Stromal cell of bone marrow (primary cell): ENCODE results near the gene DOK3.

Source experiments
- DNase-seq: peaks from one replicate; pipeline ENCODE4 v3.0.0-alpha.2; 2012; ENCODE audit warnings: low read depth

The DOK3 gene

DNA sequence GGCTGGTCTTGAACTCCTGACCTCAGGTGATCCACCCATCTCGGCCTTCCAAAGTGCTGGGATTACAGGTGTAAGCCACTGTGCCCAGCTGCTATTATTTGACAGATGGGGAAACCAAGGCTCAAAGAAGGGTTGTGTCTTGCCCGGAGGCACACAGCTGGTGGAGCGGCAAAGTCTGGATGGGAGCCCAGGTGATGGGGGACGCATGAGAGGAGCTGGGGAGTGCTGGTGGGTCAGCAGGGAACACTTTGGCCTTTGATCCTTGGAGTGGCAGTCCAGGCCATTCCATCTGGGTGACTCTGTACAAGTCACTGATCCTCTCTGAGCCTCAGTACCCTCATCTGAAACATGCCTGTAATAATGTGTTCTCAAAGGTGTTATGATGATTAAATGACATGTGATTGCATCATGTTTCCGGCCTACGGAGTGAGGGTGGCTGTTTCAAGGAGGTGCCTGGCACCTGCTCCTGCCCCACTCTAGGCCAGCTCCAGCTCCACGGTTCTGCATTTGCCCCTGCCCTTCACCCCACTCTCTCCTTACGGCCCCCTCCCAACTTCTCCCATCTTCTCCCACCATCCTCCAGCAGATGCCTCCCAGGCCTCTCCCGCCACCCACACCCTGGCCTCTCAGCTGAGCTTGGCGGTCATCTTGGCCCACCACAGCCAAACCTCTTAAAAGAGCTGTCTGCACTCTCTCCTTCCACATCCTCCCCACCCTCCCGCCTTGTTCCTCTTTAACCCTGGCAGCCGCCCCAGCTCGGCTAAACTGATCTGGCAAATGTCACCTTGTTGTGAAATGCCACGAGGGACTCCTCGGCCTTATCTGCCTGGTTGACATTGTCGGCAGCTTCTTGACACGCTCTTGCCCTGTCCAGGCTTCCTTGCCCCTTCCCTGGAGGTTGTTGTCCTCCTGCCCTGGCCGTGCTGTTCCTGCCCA, 30.6 kb downstream of the DOK3 start:
- DNase-seq = no peak

DNA sequence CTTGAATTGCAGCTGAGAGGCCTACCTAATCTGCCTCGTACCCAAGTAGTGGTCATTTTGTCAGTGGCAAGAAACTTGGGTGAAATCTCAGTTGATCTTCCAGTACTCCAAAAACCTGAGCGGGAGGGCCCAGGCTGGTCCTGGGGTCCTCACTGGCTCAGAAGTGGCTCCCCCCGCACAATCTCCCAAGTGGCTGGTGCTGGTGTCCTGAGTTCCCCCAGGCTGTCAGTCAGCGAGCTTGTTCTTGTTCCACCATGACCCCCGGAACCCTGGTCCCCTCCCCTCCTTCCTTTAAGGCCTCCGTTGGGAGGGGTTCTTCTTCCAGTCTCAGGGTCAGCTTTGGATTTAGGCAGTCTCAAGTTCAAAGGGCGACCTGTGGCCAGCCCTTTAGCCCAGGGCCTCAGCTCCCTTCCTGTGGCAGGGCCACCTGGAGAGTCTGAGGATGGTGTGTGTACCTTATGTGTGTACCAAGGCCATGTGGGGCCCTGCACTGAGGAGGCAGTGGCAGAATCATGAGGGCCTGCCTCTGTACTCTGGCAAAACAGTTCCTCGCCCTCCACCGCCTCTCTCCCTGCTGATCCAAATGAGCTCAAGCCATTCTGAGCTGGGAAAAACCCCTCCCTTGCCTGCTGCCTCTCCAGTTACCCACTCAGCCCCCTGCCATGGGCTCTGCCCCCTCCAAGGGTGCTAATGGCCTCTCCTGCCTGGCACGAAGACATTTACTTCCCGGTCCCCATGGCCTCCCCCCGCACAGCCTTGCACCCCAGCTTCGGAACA, 31.7 kb downstream of the DOK3 start:
- no peak for DNase-seq

DNA sequence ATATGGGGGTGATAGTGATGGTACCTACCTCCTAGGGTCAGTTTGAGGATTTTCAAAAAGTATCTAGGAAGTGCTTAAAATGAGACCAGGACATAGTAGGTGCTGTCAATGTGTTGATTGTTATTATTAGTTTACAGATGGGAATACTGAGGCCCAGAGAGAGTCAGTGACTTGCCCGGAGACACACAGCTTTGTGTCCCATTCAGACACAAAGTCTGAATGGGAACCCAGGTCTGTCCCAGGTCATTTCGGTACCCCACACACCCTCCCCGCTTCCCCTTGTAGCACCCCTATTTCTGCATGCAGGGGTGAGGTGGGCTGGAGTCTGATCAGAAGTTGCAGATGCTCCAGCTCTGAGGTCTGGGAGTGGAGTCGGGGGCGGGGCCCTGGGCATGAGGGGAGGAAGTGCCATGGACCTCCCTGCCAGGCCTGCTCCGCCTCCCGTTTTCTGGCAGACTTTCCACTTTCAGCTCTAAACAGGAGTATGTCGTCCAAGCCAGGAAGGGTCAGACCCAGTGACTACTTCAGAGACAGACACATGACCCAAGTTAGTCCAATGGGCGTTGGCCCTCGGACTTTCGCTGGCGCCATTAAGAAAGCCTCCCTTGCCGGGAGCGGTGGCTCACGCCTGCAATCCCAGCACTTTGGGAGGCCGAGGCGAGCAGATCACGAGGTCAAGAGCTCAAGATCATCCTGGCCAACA, 32.9 kb downstream of the DOK3 start:
- no peak for DNase-seq

DNA sequence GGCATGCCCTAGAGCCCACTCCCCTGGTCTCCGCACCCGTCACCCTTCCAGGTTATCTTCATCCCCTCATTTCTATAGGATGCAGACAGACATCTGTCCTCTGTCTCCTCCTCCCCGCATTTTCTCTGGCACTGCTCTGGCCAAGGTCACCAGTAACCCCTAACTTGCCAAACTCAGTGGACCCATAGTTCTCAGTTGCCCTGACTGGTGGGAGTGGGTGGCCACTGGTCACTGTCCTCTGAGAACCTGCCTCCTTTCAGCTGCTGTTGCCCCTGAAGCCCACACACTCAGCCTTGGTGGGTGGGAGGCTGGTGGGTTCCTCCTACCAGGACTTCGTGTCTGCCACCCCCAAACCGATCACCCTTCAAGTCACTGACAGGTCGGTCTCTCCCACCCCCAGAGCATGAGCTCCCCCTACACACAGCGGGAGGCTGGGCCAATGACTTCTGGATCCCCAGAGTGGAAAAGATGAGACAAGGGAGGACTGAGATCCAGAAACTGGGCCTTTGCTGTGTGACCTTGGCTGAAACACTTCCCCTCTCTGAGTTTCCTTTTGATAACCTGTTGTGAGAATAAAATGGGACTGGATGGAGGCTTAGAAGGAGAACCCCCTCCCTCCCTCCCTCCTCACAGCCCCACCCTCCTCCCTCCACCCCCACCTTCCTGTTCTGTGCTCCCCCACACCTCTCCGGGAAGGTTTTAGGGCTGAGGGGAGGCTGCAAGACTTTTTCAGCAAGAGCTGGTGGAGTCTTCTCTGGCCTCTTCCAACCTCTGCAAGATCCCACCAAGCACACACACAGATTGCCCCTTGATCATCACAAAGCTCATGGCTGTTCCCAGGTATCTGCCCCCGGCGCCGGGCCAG, 33.8 kb downstream of the DOK3 start:
- DNase-seq = no peak

DNA sequence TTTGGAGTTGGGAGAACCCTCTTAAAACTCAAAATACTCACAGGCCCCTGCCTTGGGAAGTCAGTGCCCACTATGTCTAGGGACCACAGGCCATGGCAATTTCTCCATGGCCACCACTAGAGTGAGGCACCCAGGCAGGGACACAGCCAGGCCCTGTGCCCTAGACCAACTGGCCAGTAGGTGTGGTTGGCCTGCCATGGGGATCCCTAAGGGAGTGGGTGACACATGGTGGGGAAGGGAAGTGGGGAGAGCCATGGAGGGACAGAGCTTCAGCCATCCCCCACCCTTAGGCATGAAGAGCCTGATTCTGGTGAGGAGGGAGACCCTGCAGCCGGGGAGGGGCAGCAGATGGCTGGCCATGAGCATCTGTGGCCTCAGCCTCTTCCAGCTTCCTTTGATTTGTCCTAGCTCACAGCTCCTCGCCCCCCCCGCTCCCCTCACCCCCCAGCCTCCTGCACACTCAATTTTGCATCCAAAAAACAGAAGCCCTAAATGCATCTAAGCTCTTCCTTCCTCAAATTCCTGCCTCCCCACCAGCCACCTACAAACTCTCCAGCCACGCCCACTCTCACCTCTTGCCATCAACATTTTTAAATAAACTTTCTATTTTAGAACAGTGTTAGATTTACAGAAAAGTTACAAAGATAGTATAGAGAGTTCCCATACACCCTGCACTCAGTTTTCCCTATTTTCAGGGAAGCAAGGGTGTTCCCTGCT, 34.6 kb downstream of the DOK3 start:
- DNase-seq = no peak

DNA sequence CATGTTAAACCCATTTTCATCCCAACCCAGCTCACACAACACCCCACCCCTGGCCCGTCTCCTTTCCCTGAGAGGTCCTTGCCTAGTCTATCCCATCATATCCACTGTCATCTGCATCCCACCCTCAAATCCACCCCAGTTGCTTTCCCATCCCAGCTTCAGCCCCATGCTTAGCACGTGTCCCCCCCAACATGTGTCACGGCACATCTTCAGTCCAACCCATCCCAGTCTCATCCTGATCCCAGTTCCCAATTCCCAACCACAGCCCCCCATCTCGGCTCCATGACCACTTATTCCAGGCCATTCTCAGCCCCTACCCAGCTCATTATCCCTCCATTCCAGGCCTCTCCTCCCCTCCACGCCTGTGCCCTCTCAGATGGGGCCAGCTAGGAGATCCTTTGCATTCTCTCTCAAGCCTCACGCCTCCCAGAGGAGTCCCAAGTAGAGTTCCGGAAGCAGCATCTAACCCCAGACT, 35.6 kb downstream of the DOK3 start:
- DNase-seq = no peak

DNA sequence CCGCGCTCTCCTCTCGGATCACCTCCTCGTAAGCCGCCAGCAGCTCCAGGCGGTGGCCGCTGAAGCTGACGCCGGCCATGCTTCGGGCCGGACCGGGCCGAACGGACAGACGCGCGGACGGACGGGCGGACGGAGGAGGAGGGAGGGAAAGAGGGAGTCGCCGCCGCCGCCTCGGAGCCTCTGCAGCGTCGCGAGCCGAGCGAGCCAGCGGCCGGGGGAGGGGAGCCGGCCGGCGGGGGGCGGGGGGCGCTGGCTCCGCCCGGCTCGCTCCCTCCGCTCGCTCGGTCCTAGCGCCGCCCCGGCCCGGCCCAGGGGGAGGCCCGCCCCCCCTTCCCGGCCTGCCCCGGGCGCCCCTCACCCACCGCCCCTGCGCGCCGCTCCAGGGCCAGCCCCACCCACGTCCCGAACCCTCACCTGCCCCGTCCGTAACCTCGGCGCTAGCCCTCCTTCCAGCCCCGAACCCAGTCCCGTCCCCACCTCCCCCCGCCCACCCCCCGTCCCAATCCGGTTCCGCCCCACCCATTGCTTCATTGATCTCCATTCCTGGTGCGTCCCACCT, 36.1 kb downstream of the DOK3 start, which contains the start of gene DBN1:
Gene DBN1, minus strand, starts transcription at position 192 of the 559 bp plus-strand sequence. Its CDS starts 113 bp downstream, at position 79.
- no peak for DNase-seq

DNA sequence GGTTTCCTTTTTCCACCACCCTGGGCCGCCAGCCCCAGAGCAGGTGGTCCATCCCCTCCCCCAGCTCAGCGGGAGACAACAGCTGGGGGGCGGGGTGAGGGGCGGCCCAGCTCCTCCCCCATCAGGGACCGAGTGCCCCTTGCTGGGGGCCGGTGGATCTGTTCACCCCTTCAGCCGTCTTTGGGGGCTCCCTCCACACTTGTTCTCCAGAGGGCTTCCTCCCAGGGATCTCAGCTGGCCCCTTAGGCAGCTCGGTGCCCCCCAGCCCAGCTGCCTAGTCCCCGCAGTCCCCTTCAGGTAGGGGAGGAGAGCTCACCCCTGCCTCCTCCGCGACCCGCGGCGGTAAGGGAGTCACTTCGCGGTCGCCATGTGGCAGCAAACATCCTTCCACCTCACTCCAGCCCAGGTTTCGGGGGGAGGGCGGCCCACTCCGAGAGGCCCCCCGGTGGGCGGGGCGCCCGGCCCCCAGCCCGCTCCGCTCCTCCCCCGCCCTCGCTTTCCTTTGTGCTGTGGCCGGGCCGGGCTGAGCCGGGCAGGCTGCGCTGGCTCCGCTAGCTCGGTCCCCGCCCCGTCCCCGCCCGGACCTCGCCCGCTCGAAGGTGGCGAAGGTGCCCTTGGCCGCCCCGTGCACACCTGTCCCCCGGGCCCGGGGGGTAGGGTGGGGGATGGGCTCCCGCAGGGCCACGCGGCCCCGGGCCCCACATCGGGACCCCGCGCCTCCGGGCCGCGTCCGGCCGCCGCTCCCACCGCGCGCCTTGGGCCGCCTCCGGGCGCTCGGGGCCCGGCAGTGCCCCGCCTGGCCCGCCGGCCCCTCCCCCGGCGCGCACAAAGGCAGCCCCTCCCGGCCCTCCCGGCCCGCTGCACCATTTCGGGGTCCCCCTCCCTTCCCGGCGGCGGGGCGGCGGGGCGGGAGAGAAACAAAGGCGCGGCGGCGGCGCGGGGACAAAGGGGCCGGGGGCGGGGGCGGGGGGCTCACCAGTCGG, 36.9 kb downstream of the DOK3 start:
- no peak for DNase-seq

DNA sequence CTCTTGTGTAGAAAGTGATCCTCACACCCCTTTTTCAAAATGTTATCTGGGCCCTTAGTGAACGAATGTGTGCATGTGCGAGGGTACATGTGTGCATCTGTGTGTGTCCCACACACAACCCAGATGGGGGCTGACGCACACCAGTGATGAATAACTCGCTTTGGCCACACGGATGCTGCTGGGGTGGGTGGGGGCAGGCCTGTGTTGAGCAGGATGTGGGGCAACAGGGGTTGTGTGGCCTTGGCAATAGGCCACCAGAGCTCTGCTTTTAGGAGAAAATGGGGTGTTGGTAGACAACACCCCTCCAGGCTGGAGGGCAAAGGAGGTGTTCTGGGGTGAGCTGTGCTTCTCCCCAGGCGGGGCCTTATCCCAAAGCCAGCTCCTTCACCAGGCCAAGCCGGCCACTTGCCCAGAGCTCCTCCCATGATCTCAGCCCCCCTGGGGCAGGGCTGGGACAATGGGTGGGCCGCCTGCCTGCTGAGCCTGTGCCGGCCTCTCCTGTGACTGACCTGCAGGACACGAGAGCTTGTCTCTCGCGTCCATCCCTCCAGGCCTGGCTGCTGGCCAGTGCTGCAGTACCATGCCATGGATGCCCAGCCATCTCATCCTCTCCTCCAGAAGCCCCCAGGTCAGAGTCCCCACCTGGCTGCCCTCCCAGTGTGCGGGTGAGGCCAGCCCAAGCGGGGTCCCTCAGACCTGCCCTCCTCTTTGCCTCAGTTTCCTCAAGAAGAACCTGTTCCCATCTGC, 37.8 kb downstream of the DOK3 start:
- DNase-seq = no peak

DNA sequence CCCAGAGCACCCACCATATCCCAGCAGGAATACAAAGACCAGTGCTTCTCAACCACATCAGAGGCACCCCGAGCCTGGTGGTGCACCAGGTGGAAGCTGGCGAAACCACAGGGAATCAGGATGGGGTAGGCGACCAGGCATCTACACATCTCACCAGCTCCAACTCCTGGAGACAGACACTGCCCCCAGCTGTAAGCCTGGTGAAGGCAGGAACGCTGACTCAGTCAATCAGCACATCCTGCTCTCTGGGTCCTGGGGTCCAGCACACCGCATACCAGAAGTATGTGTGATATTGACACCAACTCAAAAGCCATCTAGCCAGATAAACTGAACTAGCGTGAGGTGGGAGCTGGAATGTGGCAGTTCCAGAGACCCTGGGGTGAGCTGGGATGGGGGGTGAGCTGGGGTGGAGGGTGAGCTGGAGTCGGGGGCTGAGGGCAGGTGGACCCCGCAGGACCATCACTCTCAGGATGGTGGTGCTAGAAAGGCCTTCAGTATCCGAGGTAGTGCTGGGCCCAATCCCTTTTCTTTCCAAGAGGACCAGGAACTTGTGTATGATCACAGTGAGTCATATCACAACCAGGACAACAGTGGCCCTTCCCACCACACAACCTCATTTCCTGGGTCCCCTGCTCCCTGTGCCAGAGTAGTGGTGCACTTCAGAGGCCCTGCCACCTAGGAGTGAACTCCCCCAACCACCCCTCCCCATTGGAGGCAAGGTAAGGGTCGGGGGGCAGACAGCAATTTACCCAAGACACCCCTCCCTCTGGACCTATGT, 38.7 kb downstream of the DOK3 start:
- DNase-seq = no peak

DNA sequence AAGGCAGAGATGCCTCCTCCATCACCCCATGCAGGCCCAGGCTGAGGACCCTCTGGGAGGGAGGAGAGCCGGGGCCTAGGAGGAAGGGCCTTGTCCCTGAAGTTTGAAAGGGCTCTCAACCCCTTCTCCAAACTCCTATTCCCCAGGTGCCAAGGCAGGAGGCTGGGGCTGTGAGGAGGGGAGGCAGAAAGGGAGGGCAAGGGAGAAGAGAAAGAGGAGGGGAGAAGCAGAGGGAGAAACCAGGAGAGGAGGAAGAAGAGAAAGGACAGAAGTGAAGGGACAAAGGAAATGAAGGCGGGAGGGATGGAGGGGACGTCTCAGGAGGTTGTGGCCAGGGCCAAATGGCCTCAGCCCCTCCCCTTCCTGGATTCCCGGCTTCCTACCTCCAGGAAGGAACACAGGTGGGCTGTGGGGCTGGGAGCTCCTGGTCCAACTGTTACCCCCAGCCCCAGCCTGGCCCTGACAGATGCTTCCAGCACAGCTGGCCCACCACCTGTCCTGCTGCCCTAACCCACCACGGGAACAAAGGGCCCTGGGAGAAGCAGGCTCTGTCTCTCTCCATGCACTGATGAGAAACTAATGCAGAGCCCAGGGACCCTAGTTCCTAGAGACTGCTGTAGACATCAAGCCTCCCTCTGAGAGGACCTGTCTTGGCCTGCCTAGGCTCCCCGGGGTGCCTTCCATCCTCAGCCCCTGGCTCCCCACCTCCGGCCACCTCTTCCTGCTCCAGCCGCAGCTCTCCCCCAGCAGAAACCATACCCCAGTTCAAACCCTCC, 39.7 kb downstream of the DOK3 start:
- DNase-seq = no peak

DNA sequence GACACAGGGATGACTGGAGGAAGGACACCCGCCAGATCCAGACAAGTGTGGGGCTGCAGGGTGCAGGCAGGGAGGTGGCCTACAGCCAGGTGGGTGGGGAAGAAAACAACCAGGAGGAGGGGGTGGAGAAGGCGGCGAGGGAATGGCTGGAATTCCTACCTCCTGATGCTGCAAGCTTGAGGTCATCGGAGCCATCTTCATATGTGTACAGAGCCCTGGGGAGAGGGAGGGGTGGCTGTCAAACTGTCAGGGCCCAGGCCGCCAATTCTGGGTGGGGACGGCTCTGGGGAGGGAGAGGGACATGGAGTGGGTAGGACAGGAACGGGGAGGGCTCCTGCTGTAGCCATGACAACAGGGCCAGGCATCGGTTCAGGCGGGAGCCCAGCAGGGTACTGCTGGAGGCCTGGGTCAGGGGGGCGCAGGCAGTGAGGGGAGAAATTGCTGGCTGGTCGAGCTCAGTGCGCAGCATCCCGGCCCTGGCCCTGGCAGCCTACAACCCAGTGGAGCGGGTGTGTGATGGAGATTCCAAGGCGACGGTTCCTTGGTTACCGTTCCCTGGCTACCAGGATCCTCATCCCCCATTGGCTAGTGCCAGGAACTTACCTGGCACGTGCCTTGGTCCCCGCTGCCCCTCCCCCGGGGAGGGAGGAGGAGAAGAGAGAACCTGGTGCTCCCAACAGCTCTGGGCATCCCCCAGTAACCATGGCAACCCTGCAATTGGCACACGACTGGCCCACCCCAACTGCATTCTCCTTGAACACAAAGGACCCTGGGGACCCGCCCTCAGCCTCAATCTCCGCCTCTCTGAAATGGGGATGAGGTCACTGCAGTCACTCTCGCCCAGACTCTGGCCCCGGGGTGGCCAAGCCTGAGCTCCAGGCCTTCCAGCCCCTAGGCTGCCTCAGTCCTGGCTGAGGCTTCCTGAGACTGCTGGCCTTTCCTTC, 40.7 kb downstream of the DOK3 start:
- no peak for DNase-seq

DNA sequence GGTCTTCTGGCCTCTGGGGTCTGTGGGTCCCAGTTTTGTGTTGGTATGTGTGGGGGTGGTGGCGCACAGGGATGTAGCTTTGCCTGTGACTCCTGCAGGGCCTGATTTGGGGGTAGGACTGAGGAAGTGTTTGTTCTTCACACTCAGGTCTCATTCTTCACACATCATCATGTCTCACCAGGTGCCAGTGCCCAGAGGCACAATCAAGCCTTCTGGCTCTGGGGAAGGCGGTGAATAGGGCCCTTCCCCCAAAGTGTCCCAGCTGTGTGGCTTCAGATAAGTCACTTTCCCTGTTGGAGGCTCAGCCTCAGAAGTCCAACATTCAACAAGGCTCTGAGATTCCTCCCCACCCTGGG, 41.3 kb downstream of the DOK3 start:
- DNase-seq = no peak

DNA sequence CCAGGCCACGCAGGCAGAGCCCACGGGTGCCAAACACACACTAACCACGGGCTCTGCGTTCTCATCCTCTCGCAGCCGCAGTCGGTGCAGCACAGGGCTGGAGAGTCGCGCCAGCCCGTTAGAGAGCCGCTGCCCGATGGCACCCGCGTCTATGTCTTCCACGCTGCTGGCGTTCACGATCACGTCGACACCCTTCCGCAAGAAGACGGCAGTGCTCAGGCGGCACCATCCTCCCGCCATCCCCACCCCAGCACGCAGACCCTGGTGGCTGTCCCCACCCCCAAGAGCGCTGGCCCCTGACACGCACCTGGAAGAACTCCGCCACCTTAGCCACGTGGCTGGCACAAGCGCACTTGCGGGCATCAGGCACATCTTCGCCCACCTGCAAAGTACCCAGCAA, 42.2 kb downstream of the DOK3 start:
- DNase-seq = no peak

DNA sequence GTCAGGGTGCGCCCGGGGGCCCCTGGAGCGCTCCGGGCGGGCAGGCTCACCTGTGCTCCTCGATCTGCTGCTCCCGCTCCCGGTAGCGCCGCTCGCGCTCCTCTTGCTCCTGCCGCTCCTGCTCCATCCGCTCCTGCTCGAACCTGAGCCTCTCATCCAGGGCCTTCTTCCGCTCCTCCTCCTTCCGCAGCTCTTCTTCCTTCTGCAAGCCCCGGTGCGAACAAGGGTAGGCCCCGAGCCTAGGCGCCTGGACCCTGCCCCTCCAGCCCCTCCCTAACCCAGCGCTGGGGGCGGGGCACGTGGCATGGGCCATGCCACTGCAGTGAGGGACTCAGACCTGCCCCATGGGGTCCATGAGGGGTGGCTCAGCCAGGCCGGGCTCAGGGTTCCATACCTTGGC, 42.8 kb downstream of the DOK3 start:
- DNase-seq = no peak

DNA sequence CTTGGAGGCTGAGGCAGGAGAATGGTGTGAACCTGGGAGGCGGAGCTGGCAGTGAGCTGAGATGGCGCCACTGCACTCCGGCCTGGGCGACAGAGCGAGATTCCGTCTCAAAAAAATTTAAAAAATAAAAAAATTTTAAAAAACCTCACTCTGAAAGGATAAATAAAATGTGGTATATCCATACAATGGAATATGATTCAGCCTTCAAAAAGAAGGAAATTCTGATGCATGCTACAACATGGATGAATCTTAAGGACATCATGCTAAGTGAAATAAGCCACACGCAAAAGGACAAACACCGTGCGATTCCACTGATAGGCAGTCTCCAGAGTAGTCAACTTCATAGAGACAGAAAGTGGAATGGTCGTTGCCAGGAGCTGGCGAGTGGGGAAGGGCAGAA, 44.6 kb downstream of the DOK3 start:
- DNase-seq = no peak
